ENCODE results near the gene ARR3. TPM values are rescaled to one million over a fixed set of nuclear protein-coding genes. Genes with fewer than 3 reads are reported as not detected.

Gene ARR3
- total RNA-seq, 6 experiments from 2014 or later, result not detected

GRCh38 chrX:70324326-70324725 lies 56.2 kb downstream of the ARR3 start:
- intact Hi-C loops (cut with DNase I), result no loop called here
- ATAC-seq (no peak), DNase-seq (no peak)

GRCh38 chrX:70331161-70331560 lies 63.0 kb downstream of the ARR3 start:
- TF ChIP-seq CTCF (IDR thresholded peaks at IDR 0.05) (no peak), POLR2A (IDR thresholded peaks at IDR 0.05) (no peak)
- no peaks in the 10 kb centered on the region for H3K27me3 ChIP-seq
- intact Hi-C loops (cut with DNase I), result no loop called here

More at GRCh38 chrX:70324326-70324725, 56.2 kb downstream of the ARR3 start:
- Histone ChIP-seq H3K36me3 (no peaks in the 10 kb centered on the region), H3K27me3 (no peaks in the 10 kb centered on the region), H3K4me3 (no peak overlapping the region), H3K27ac (no peak overlapping the region), H3K9me3 (no peaks in the 10 kb centered on the region), H3K4me1 (no peaks in the 10 kb centered on the region)
- TF ChIP-seq CTCF (IDR thresholded peaks at IDR 0.05), result no peak
- TF ChIP-seq POLR2A (IDR thresholded peaks at IDR 0.05), result no peak
- WGBS (ENCODE audit: insufficient coverage, low coverage, low lambda C conversion rate, missing lambda C conversion rate), result 72% methylated on average over 2 of the region's 2 CpGs

More at GRCh38 chrX:70331161-70331560, 63.0 kb downstream of the ARR3 start:
- Histone ChIP-seq H3K4me3 (no peak overlapping the region), H3K4me1 (no peaks in the 10 kb centered on the region), H3K36me3 (no peaks in the 10 kb centered on the region), H3K27ac (no peak overlapping the region), H3K9me3 (no peaks in the 10 kb centered on the region)
- ATAC-seq, result no peak
- DNase-seq, result no peak
- 47% methylated on average over 1 of the region's 1 CpG for WGBS (ENCODE audit: insufficient coverage, low coverage, low lambda C conversion rate, missing lambda C conversion rate)

Small RNAs within 50 kb of the gene (small RNA-seq; reads per million reads assigned to genes)
- gene RNA5SP507, result 0.39 to 0.65 reads per million in 2 experiments

Other genes with a start within 250 kb of the ARR3 start
- gene AWAT2, start 218.4 kb upstream of the ARR3 start, total RNA-seq, result not detected
- not detected for gene OTUD6A, start 205.9 kb upstream of the ARR3 start, total RNA-seq
- gene IGBP1, start 134.9 kb upstream of the ARR3 start, total RNA-seq, result 10 to 100 TPM in 5 of 6 experiments, 1 to 10 TPM in 1; 10.0 to 15.4 (median 11.4) TPM
- gene DGAT2L6, start 90.9 kb upstream of the ARR3 start, total RNA-seq, result not detected
- not detected for gene AWAT1, start 33.7 kb upstream of the ARR3 start, total RNA-seq
- gene P2RY4, start 8.1 kb upstream of the ARR3 start, total RNA-seq, result 1 to 10 TPM in 1 of 6 experiments, under 1 TPM in 5; 0.18 to 1.4 (median 0.26) TPM
- not detected for gene RAB41, start 13.8 kb downstream of the ARR3 start, total RNA-seq
- 10 to 100 TPM; 12.5 to 20.9 (median 16.1) TPM for gene PDZD11, start 21.6 kb downstream of the ARR3 start, total RNA-seq
- gene KIF4A, start 21.8 kb downstream of the ARR3 start, total RNA-seq, result 1 to 10 TPM in 1 of 6 experiments, under 1 TPM in 4, not detected in 1; 0.19 to 1.4 (median 0.68) TPM
- not detected for gene GDPD2, start 155.0 kb downstream of the ARR3 start, total RNA-seq
- gene DLG3, start 176.5 kb downstream of the ARR3 start, total RNA-seq, result 1 to 10 TPM in 3 of 6 experiments, under 1 TPM in 3; 0.37 to 2.1 (median 1.1) TPM

Measured in right lobe of liver (tissue), 6 donors.